Retinal pigment epithelial cell (primary cell): ENCODE results near the gene OBP2A.

Experiments
- DNase-seq: peaks from one replicate; pipeline ENCODE4 v3.0.0-alpha.2; 2010; ENCODE audit warnings: low read depth
- H3K4me3 ChIP-seq: 2 replicates; pipeline ENCODE4 v1.5.1; 2011; ENCODE audit warnings: mild to moderate bottlenecking, low read length, control low read depth, moderate library complexity
- CTCF ChIP-seq: conservative IDR thresholded peaks from 2 replicates; pipeline ENCODE4 v1.5.1; 2011; ENCODE audit warnings: low read depth, low read length, control low read depth, inconsistent platforms

The OBP2A gene

GRCh38 chr9:135582966-135583687 lies 37.2 kb downstream of the OBP2A start:
- no peak for DNase-seq
- no peak overlapping the region for H3K4me3 ChIP-seq
- TF ChIP-seq CTCF, result no peak

- no peak for TF ChIP-seq CTCF
- H3K4me3 ChIP-seq, result no peak overlapping the region
- no peak for DNase-seq
These were observed 37.7 kb downstream of the OBP2A start for GRCh38 chr9:135583688-135584011.

DNA sequence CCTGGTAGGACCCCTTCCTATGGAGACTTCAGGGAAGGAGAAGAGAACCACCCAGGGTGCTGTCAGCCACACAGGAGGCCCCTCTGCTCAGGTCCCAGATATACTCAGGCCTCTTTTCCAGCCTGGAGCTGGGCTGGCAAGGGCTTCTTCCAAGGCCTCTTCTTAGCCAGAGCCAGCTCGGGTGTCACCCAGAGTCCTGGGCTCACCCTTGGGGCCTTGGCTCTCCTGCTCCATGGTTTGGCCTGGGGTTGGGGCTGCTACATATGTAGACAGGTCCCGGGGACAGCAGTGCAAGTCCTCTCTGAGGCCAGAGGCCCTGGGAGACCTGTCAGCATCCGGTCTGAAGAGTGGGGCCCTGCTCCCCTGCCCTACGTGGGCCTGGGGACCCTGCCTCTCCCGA lies 38.4 kb downstream of the OBP2A start:
- no peak for TF ChIP-seq CTCF
- no peak overlapping the region for H3K4me3 ChIP-seq
- DNase-seq, result no peak

GRCh38 chr9:135584934-135585333 lies 39.0 kb downstream of the OBP2A start:
- no peak overlapping the region for H3K4me3 ChIP-seq
- DNase-seq, result no peak
- TF ChIP-seq CTCF, result no peak

GRCh38 chr9:135586601-135587109 lies 40.7 kb downstream of the OBP2A start:
- no peak overlapping the region for H3K4me3 ChIP-seq
- no peak for TF ChIP-seq CTCF
- DNase-seq, result no peak

DNA sequence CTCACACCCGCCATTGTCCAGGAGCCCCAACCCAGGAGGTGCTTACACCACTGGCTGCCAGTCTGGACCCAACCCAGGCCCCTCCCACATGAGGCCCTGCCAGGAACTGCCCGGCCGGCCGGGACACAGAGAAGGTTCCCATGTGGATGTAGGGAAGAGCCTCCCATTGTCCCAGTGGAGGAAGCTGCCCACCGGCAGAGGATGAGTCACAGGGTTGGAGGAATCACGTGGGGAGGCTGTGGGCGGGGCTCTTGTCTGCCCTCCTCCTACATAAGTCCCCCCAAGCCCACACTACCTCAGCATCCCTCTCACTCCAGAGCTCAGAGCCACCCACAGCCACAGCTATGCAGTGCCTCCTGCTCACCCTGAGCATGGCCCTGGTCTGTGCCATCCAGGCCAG lies 41.7 kb downstream of the OBP2A start:
- no peak for TF ChIP-seq CTCF
- H3K4me3 ChIP-seq, result no peak overlapping the region
- no peak for DNase-seq

- TF ChIP-seq CTCF, result no peak
- no peak overlapping the region for H3K4me3 ChIP-seq
- DNase-seq, result no peak
These were observed 42.4 kb downstream of the OBP2A start for GRCh38 chr9:135588371-135588770.
